Upper lobe of left lung (tissue), 4 donors: ENCODE measurements around the gene RARB.

Experiments
- CTCF ChIP-seq, 6 experiments: fragments of 450-650 bp in 4 of 6; fragments of 200-600 bp in 2 of 6; sonication (generic) in 2 of 6; IDR thresholded peaks; one replicate each; pipeline ENCODE4 v1.5.1; 2016 to 2019; ENCODE audit warnings: antibody characterized with exemption in 6 of 6
- EP300 ChIP-seq, 4 donors: sonication (generic); formaldehyde crosslinking; IDR thresholded peaks; one replicate each; pipeline ENCODE4 v1.5.1; 2017; ENCODE audit warnings: antibody characterized with exemption in 4 of 4, control low read depth in 2 of 4
- POLR2A ChIP-seq, 4 donors: fragments of 450-650 bp; IDR thresholded peaks; one replicate each; pipeline ENCODE4 v1.5.1; 2016 to 2017; ENCODE audit warnings: antibody characterized with exemption in 4 of 4, mild to moderate bottlenecking in 2 of 4
- POLR2AphosphoS5 ChIP-seq, 2 donors: sonication (generic); formaldehyde crosslinking; IDR thresholded peaks; one replicate each; pipeline ENCODE4 v1.5.1; 2017; ENCODE audit warnings: antibody characterized with exemption in 2 of 2

- TF ChIP-seq CTCF (IDR thresholded peaks at IDR 0.05) = no peak
- no peak for TF ChIP-seq POLR2AphosphoS5 (IDR thresholded peaks at IDR 0.05)
- no peak for TF ChIP-seq POLR2A (IDR thresholded peaks at IDR 0.05)
- TF ChIP-seq EP300 (IDR thresholded peaks at IDR 0.05) = no peak
Measured at GRCh38 chr3:25430935-25431770, 3.1 kb downstream of the RARB start.
